ENCODE data around the gene P2RY4.

GRCh38 chrX:70257423-70258288 lies 2.3 kb downstream of the P2RY4 start:
- TF ChIP-seq, protein P1, sequence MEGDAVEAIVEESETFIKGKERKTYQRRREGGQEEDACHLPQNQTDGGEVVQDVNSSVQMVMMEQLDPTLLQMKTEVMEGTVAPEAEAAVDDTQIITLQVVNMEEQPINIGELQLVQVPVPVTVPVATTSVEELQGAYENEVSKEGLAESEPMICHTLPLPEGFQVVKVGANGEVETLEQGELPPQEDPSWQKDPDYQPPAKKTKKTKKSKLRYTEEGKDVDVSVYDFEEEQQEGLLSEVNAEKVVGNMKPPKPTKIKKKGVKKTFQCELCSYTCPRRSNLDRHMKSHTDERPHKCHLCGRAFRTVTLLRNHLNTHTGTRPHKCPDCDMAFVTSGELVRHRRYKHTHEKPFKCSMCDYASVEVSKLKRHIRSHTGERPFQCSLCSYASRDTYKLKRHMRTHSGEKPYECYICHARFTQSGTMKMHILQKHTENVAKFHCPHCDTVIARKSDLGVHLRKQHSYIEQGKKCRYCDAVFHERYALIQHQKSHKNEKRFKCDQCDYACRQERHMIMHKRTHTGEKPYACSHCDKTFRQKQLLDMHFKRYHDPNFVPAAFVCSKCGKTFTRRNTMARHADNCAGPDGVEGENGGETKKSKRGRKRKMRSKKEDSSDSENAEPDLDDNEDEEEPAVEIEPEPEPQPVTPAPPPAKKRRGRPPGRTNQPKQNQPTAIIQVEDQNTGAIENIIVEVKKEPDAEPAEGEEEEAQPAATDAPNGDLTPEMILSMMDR (IDR thresholded peaks at IDR 0.05), result no peak
- no peak for TF ChIP-seq POLR2AphosphoS5 (IDR thresholded peaks at IDR 0.05)
- no peak for TF ChIP-seq POLR2A (IDR thresholded peaks at IDR 0.05)
